ENCODE data around the gene KRTDAP. TPM values are rescaled to one million over a fixed set of nuclear protein-coding genes. Genes with fewer than 3 reads are reported as not detected.

KRTDAP gene
- total RNA-seq, 1 donor from 2014 or later, result not detected

- ATAC-seq (no peak), DNase-seq (ENCODE audit: low spot score) (no peak)
- intact Hi-C loops (cut with DNase I), result no loop called here
These were observed 29.2 kb downstream of the KRTDAP start for GRCh38 chr19:35461060-35461459.

- intact Hi-C loops (cut with DNase I), result no loop called here
- no peak for DNase-seq (ENCODE audit: low spot score)
- no peak for ATAC-seq
These were observed 29.7 kb downstream of the KRTDAP start for GRCh38 chr19:35460608-35461007.

DNA sequence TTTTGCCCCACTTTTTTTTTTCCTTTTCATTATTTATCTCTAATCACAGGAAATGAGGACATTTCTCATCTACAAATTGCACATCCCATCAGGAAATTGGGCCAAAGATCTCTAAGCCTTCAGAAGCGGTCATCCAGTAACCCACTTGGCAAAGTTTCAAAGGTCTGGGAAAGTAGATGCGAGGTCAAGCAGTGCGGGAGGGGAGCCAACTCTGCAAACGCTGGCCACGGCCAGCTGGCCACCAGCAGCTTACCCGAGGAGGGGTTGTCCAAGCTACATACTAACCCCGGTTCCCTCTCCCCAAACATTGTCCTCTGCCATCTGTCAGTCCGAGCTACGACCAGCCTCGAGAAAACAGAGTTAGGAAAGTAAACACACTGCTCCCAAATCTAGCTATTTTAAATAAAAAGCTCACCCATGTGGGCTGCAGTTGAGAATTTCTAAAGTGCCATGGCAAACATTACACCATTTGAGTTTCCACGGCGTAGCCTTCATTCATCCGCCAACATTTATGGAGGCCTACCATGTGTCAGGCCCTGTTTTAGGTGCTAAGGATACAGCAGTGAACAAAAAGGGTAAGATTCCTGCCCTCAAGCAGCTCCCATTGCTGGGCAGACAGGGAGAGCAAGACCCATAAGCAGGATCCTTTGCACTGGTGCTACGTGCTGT, 30.7 kb downstream of the KRTDAP start:
- intact Hi-C loops (cut with DNase I), result no loop called here
- ATAC-seq, result peak; percentile 80
- peak; percentile 66 for DNase-seq (ENCODE audit: low spot score)

DNA sequence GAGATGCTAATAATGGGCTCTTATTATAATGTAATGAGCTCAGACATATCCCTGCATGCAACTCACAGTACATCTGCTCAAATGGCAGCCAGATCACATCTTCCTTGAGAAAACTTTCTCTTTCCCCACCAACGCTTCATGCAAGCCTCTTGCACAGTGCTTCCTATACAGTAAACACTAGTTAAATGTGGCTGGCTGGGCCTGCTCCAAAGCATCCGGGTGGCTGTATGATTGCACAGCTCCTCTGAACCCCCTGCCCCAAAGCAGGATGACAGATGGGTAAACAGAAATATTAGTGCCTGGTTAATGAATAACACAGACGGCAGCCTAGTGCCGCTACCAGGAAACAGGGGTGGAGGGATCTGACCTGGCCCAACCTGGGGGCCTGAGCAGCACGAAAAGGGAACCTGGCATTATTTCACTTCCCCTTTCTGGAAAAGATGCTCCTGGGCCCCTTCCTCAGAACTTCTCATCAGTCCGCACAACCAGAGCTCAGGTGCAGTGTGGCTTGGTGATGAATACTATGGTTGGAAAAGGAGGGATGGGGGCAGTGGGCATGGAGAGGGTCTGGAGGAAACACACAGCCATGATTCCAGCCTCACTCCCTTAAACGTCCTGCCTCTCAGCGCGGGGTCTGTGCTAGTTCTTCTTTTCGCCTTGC, 31.4 kb downstream of the KRTDAP start:
- intact Hi-C loops (cut with DNase I), result no loop called here
- DNase-seq (ENCODE audit: low spot score) (no peak), ATAC-seq (no peak)

DNA sequence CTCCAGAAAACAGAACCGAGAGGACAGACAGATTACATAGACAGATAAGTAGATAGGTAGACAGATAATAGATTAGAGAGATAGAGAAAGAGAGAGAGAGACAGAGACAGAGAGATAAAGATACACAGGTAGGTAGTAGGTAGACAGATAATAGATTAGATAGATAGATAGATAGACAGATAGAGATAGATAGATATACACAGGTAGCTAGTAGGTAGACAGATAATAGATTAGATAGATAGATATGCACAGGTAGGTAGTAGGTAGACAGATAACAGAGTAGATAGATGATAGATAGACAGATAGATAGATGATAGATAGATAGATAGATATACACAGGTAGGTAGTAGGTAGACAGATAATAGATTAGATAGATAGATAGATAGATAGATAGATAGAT, 32.1 kb downstream of the KRTDAP start:
- DNase-seq (ENCODE audit: low spot score) (no peak), ATAC-seq (no peak)
- intact Hi-C loops (cut with DNase I), result no loop called here

GRCh38 chr19:35457173-35457572, 33.1 kb downstream of the KRTDAP start:
- DNase-seq (ENCODE audit: low spot score), result no peak

DNA sequence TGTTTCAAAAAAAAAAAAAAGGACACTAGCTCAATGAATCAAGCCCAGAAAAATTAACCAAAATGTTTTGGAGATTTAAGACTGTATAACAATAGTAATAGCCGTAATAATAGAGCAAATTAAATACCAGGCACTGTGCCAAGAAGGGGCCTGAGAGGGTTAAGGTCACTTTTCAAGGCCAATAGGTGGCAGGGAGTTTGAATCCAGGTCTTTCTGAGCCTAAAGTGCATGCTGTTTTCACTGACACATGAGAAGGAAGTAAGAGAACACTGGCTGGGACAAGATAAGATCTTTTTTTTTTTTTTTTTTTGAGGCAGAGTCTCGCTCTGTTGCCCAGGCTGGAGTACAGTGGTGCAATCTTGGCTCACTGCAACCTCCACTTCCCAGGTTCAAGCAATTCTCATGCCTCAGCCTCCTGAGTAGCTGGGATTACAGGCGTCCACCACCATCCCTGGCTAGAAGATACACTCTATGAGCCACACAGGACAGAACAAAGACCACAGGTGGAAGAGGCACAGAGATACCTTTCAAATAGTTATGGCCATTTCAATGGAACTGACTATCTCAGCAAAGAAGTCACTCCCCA, 34.6 kb downstream of the KRTDAP start:
- no peak for ATAC-seq
- intact Hi-C loops (cut with DNase I), result no loop called here
- no peak for DNase-seq (ENCODE audit: low spot score)

More at GRCh38 chr19:35457173-35457572, 33.1 kb downstream of the KRTDAP start:
- ATAC-seq, result no peak
- intact Hi-C loops (cut with DNase I), result no loop called here

- ATAC-seq (no peak), DNase-seq (ENCODE audit: low spot score) (no peak)
- intact Hi-C loops (cut with DNase I), result no loop called here
These were observed 35.6 kb downstream of the KRTDAP start for GRCh38 chr19:35454663-35455062.

- ATAC-seq (no peak), DNase-seq (ENCODE audit: low spot score) (no peak)
- intact Hi-C loops (cut with DNase I), result no loop called here
These were observed 38.7 kb downstream of the KRTDAP start for GRCh38 chr19:35451338-35452096.

DNA sequence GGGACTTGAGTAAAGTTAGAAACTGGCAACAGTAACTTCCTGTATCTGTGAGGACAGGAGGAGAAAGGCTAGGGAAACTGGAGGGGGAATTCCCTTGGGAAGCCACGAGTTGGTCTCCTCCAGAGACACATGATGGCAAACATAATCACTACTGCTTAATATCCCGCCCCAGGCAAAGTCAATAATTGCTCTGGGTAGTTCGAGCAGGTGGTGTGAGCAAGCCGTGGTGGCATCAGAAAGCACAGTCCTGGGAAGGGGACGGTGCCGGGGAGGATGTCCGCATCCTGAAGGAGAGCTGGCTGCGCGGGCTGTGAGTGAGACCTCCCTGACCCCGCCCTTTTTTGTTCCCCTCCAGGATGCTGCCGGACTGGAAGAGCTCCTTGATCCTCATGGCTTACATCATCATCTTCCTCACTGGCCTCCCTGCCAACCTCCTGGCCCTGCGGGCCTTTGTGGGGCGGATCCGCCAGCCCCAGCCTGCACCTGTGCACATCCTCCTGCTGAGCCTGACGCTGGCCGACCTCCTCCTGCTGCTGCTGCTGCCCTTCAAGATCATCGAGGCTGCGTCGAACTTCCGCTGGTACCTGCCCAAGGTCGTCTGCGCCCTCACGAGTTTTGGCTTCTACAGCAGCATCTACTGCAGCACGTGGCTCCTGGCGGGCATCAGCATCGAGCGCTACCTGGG, 40.8 kb downstream of the KRTDAP start:
- DNase-seq (ENCODE audit: low spot score) (no peak), ATAC-seq (no peak)
- intact Hi-C loops (cut with DNase I), result no loop called here

DNA sequence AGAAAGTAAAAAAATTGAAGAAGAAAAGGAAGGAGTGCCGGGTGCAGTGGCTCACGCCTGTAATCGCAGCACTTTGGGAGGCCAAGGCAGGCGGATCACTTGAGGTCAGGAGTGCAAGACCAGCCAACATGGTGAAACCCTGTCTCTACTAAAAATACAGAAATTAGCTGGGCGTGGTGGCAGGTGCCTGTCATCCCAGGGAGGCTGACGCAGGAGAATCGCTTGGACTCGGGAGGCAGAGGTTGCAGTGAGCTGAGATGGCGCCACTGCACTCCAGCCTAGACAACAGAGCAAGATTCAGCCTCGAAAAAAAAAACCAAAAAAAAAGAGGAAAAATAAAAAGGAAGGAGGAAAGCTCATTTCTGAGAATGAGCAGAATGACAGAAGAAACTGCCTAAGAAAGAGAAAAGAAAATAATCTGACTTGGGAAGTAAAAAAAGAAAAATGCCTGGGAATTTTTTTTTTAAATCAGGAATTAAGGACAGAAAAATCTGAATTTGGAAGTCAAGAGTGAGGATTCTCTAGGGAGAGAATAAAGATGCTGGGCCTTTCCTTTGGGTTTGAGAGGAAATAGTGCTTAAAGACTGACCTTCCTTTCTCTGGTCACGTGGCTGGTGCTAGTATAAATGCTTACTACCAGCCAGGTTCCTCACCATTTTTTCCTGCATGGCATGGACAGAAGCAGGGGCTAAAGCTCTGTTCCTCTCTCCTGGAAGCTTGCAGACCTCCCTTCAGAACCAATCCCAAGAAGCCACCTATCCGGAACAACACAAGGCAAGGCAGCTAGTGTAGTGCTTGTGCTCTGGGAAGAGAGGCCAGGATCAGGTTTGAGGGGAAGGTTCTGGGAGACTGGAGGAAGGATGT, 42.4 kb downstream of the KRTDAP start, which contains the start of gene FFAR2:
Gene FFAR2, plus strand, starts transcription at position 652 of the 864 bp plus-strand sequence. CDS start 1,458 bp downstream, outside the sequence.
- intact Hi-C loops (cut with DNase I), result no loop called here
- no peak for ATAC-seq
- no peak for DNase-seq (ENCODE audit: low spot score)

DNA sequence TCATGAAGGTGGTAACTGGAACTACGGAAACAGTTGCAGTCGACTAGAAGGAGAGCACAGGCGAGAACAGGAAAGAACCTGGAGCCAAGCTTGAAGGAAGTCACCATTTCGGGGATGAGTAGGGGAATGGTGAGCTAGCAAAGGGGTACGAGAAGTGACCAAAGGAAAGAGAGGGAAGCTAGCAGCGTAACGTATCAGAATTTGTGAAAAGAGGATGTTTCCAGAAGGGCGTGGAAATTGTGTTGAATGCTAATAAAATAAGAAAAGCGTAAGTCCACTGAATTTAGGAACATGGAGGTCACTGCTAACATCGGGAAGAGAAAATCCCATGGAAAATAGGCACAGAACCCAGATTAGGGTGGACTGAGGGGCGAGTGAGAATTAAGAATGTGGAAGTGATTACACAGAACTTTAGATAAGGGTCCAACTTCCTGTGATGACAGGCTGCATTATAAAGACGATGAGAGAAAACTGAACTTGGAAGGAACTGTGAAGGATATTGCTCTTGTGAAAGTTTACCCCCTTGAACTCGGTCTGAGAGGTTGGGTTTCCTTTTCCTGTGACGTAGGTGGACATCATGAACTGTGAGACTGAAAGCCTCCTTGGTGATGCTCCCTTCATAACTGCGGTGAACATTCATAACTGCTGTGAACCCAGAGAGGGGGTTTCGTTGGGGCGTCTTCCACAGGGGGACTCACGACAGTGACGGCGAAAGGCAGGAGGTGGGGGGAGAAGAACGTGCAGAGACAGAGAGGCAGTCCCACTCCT, 44.3 kb downstream of the KRTDAP start:
- intact Hi-C loops (cut with DNase I), result no loop called here
- DNase-seq (ENCODE audit: low spot score), result no peak
- no peak for ATAC-seq

DNA sequence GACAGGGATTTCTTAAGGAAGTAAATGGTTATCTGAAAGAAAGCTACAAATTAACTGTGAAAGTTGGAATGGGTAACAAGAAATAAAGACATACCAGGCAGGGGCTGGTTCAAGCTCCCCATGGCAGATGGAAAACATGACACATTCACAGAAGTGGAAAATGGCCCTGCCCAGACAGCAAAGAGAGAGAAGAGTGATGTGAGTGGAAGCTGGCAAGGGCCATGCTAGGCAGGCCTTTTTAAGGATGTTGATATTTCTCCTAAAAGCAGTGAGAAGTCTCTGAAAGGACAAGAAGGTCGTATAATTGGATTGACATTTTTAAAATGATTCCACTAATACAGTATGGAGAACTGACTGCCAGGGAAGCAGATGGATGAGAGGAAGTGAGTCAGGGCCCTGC, 45.5 kb downstream of the KRTDAP start:
- no peak for ATAC-seq
- DNase-seq (ENCODE audit: low spot score), result no peak
- intact Hi-C loops (cut with DNase I), result no loop called here

GRCh38 chr19:35442091-35442490, 48.2 kb downstream of the KRTDAP start:
- ATAC-seq, result no peak
- no peak for DNase-seq (ENCODE audit: low spot score)
- intact Hi-C loops (cut with DNase I), result no loop called here

DNA sequence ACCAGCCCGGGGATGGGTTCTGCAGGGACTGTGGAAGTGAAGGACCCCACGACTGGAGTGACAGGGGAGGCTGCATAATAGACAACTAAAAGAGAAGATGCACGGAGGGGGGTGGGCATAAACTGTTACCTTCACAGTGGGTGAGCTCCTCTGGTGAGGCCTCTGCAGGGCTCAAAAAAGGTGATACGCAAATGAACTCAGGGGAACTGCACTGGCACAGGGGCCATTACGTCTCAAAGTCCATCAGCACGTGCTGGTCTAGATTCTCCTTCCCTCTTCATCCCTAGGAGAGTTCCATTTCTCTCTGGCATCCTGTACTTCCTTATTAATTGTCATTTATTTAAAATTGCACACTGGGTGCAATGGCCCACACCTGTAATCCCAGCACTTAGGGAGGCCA, 50.3 kb downstream of the KRTDAP start:
- intact Hi-C loops (cut with DNase I), result no loop called here

DNA sequence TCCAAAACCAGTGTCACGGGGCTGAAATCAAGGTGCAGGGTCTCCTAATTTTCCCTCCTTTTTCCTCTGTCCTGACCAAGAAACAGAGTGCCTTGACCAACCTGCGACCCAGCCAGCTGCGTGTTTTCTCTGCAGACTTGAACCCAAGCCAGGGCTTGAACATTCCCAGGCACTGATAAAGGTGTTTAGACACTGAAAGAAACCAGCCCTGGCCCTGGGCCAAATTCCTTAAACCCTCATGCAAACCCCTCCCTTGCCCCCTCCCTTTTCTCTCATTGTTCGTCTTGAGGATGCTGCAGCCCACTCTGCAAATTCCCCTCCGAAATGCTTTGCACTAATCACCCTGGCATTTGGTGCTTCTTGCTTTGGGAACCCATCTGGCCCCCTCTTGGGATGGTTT, 51.7 kb downstream of the KRTDAP start:
- intact Hi-C loops (cut with DNase I), result no loop called here
- DNase-seq (ENCODE audit: low spot score) (no peak), ATAC-seq (no peak)

More for the DNA sequence above, 50.3 kb downstream of the KRTDAP start:
- ATAC-seq (no peak), DNase-seq (ENCODE audit: low spot score) (no peak)

DNA sequence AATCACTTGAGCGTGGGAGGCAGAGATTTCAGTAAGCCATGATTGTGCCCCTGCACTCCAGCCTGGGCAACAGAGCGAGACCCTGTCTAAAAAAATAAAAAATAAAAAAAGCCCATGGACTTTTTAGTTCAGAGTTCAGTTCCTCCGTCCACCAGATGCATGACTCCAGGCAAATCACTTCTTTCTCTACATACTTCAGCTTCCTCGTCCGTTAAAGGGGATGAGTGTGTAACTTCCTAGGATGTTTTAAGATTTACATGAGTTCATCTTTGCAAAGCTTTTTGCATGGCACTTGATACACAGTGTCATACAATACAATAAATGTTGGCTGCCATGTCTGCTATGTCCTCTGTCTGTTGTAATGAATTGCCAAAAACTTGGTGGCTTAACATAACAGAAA, 52.2 kb downstream of the KRTDAP start:
- no peak for ATAC-seq
- DNase-seq (ENCODE audit: low spot score), result no peak
- intact Hi-C loops (cut with DNase I), result no loop called here
